HEK293 (cell line): ENCODE data around the gene CCDC167.
A peak's percentile ranks its signal among the peaks of the same experiment; 100 is the strongest.
"Not testable (repeated sequence)": the region's sequence is repeated elsewhere in the genome, so short reads cannot be mapped to it uniquely, and the experiment has no call there.

Source experiments
- CTCF ChIA-PET: fragments of 350-600 bp; formaldehyde crosslinking; extraction: SDS; loops from one replicate; lab custom pipeline; 2021; ENCODE audit warnings: antibody characterized with exemption; lab: Yijun Ruan, JAX
- POLR2A ChIA-PET: fragments of 300-600 bp; formaldehyde crosslinking; extraction: SDS; loops from one replicate; lab custom pipeline; 2020; ENCODE audit warnings: antibody characterized with exemption, inconsistent platforms; lab: Yijun Ruan, JAX
- H3K27ac ChIP-seq: fragments of 200-500 bp; sonication (Bioruptor generic); 2 replicates; pipeline ENCODE4 v1.5.1; 2014; ENCODE audit warnings: low read depth, low read length, control low read depth, inconsistent platforms; ENCODE audit errors: extremely low read depth
- H3K36me3 ChIP-seq, 2 experiments: fragments of 200-500 bp in 1 of 2; sonication (Bioruptor generic) in 1 of 2; 1 replicate in 1 of 2; 2 replicates in 1 of 2; pipeline ENCODE4 v1.5.1; 2014 to 2017; ENCODE audit warnings: inconsistent platforms in 2 of 2, low read length in 2 of 2; ENCODE audit not compliant: control insufficient read depth in 2 of 2, insufficient read depth in 1 of 2
- H3K4me1 ChIP-seq: fragments of 200-500 bp; sonication (Bioruptor generic); 2 replicates; pipeline ENCODE4 v1.5.1; 2014; ENCODE audit warnings: mild to moderate bottlenecking, low read length, inconsistent platforms; ENCODE audit not compliant: control insufficient read depth, insufficient read depth
- H3K4me3 ChIP-seq: 2 replicates; pipeline ENCODE4 v1.5.1; 2011; ENCODE audit warnings: low read depth, mild to moderate bottlenecking, control low read depth, low read length, moderate library complexity
- H3K9me3 ChIP-seq: fragments of 200-500 bp; sonication (Bioruptor generic); 2 replicates; pipeline ENCODE4 v1.5.1; 2014; ENCODE audit warnings: low read depth, low read length, inconsistent platforms; ENCODE audit not compliant: control insufficient read depth, insufficient read depth
- BCL11A ChIP-seq: fragments of 450-650 bp; formaldehyde crosslinking; IDR thresholded peaks from 2 replicates; pipeline ENCODE4 v1.5.1; 2016; ENCODE audit warnings: low read depth, missing biosample characterization, missing genetic modification characterization
- KLF9 ChIP-seq: fragments of 450-650 bp; formaldehyde crosslinking; IDR thresholded peaks from 2 replicates; pipeline ENCODE4 v1.5.1; 2016; ENCODE audit warnings: missing biosample characterization, missing genetic modification characterization, low read depth
- OSR2 ChIP-seq: fragments of 450-650 bp; formaldehyde crosslinking; IDR thresholded peaks from 2 replicates; pipeline ENCODE4 v1.5.1; 2016; ENCODE audit warnings: missing biosample characterization, missing genetic modification characterization
- SALL2 ChIP-seq: fragments of 450-650 bp; formaldehyde crosslinking; IDR thresholded peaks from 2 replicates; pipeline ENCODE4 v1.5.0; 2017; ENCODE audit warnings: missing biosample characterization, mild to moderate bottlenecking, missing genetic modification characterization, borderline replicate concordance
- SETDB1 ChIP-seq: IDR thresholded peaks from one replicate; pipeline ENCODE4 v1.6.1; 2017; ENCODE audit warnings: mild to moderate bottlenecking, low read length, moderate library complexity, mixed read lengths; ENCODE audit not compliant: insufficient read length
- SP2 ChIP-seq: fragments of 450-650 bp; formaldehyde crosslinking; IDR thresholded peaks from 2 replicates; pipeline ENCODE4 v1.5.1; 2016; ENCODE audit warnings: missing biosample characterization, missing genetic modification characterization
- SP7 ChIP-seq: fragments of 450-650 bp; formaldehyde crosslinking; IDR thresholded peaks from 2 replicates; pipeline ENCODE4 v1.5.1; 2016; ENCODE audit warnings: missing biosample characterization, missing genetic modification characterization
- ZBTB21 ChIP-seq: fragments of 450-650 bp; formaldehyde crosslinking; IDR thresholded peaks from 2 replicates; pipeline ENCODE4 v1.5.1; 2017; ENCODE audit warnings: missing biosample characterization, missing genetic modification characterization
- ZFHX2 ChIP-seq: fragments of 450-650 bp; formaldehyde crosslinking; conservative IDR thresholded peaks from 2 replicates; pipeline ENCODE4 v1.5.1; 2016; ENCODE audit warnings: missing biosample characterization, missing genetic modification characterization
- ZNF16 ChIP-seq: fragments of 450-650 bp; formaldehyde crosslinking; IDR thresholded peaks from 2 replicates; pipeline ENCODE4 v1.5.1; 2016; ENCODE audit warnings: low read depth, missing biosample characterization, missing genetic modification characterization
- ZNF324 ChIP-seq: fragments of 450-650 bp; formaldehyde crosslinking; IDR thresholded peaks from 2 replicates; pipeline ENCODE4 v1.5.1; 2016; ENCODE audit warnings: missing biosample characterization, missing genetic modification characterization
- ZNF623 ChIP-seq: fragments of 450-650 bp; formaldehyde crosslinking; IDR thresholded peaks from 2 replicates; pipeline ENCODE4 v1.5.1; 2016; ENCODE audit warnings: missing biosample characterization, missing genetic modification characterization
- ZNF629 ChIP-seq: fragments of 450-650 bp; formaldehyde crosslinking; IDR thresholded peaks from 2 replicates; pipeline ENCODE4 v1.5.1; 2017; ENCODE audit warnings: missing biosample characterization, missing genetic modification characterization
- ZSCAN4 ChIP-seq: fragments of 450-650 bp; formaldehyde crosslinking; IDR thresholded peaks from 2 replicates; pipeline ENCODE4 v1.5.1; 2017; ENCODE audit warnings: missing biosample characterization, missing genetic modification characterization
- TF ChIP-seq, protein P1 (sequence below): fragments of 450-650 bp; formaldehyde crosslinking; IDR thresholded peaks from 2 replicates; pipeline ENCODE4 v1.5.1; 2016; ENCODE audit warnings: missing biosample characterization, missing genetic modification characterization
- TF ChIP-seq, protein P2 (sequence below): fragments of 450-650 bp; formaldehyde crosslinking; IDR thresholded peaks from 2 replicates; pipeline ENCODE4 v1.5.1; 2017; ENCODE audit warnings: missing biosample characterization, missing genetic modification characterization

The CCDC167 gene

DNA sequence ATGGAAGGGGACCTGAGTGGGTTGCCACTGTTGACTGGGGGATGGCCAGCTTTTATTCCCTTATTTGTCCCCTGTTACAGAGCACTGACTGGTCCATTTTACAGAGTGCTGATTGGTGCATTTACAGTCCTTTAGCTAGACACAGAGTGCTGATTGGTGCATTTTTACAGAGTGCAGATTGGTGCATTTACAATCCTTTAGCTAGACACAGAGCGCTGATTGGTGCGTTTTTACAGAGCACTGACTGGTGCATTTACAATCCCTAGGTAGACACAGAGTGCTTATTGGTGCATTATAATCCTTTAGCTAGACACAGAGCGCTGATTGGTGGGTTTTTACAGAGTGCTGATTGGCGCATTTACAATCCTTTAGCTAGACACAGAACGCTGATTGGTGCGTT is 1.2 kb upstream of the CCDC167 start:
- not testable (repeated sequence) for H3K36me3 ChIP-seq, H3K4me1 ChIP-seq, H3K4me3 ChIP-seq, H3K27ac ChIP-seq, H3K9me3 ChIP-seq
- CTCF ChIA-PET, result interaction anchor here (0.8 kb wide), 1 partner anchor 10 kb away, joined by 3 read pairs; no protein-coding TSS in a partner anchor
- POLR2A ChIA-PET, result interaction anchor here (1.0 to 1.4 kb wide), 2 partner anchors 10 to 48 kb away, joined by 3 to 10 read pairs; no protein-coding TSS in a partner anchor
- peak; percentile 43 for TF ChIP-seq SP2

- Histone ChIP-seq H3K27ac (no peak overlapping the region; the same call in 1 of the 2 replicates), H3K4me3 (no peak overlapping the region), H3K36me3 (no peaks in the 10 kb centered on the region), H3K4me1 (no peaks in the 10 kb centered on the region), H3K9me3 (no peaks in the 10 kb centered on the region)
- TF ChIP-seq ZNF324 (tag by site-specific recombination), result 0 out of 2 replicates have a peak, but pooled peaks have one; percentile 7
- TF ChIP-seq ZNF623, result no peak
- ChIA-PET CTCF (interaction anchor here (0.6 to 1.1 kb wide), 3 partner anchors 9 to 108 kb away, joined by 3 to 4 read pairs (median 3); no protein-coding TSS in a partner anchor), POLR2A (interaction anchor here (1.3 to 1.4 kb wide), 2 partner anchors 9 to 67 kb away, joined by 5 to 10 read pairs; partner anchors contain the start of gene CMTR1)
These were observed 558 bp upstream of the CCDC167 start for GRCh38 chr6:37500294-37500608.

- H3K27ac ChIP-seq, result no peak overlapping the region
- H3K4me3 ChIP-seq, result no peak overlapping the region
- POLR2A ChIA-PET, result interaction anchor here (0.6 kb wide), 1 partner anchor 208 kb away, joined by 4 read pairs; no protein-coding TSS in a partner anchor
- no peaks in the 10 kb centered on the region for H3K4me1 ChIP-seq
- TF ChIP-seq ZSCAN4 (tag by site-specific recombination) (no peak), KLF9 (tag by site-specific recombination) (peak; percentile 20; the same call in 1 of the 2 replicates)
- H3K9me3 ChIP-seq, result no peaks in the 10 kb centered on the region
- CTCF ChIA-PET, result interaction anchor here (1.0 to 1.4 kb wide), 2 partner anchors 8 to 14 kb away, joined by 3 read pairs; no protein-coding TSS in a partner anchor
- no peaks in the 10 kb centered on the region for H3K36me3 ChIP-seq
These were observed 2.5 kb downstream of the CCDC167 start for GRCh38 chr6:37496951-37497885.

- peaks cover 1% of the 10 kb centered on the region; the same call in 1 of the 2 replicates for H3K4me1 ChIP-seq
- no peaks in the 10 kb centered on the region for H3K36me3 ChIP-seq
- no peaks in the 10 kb centered on the region for H3K9me3 ChIP-seq
- H3K4me3 ChIP-seq, result no peak overlapping the region
- no peak overlapping the region for H3K27ac ChIP-seq
- POLR2A ChIA-PET, result no interaction called here
- CTCF ChIA-PET, result interaction anchor here (1.0 to 1.4 kb wide), 3 partner anchors 10 to 47 kb away, joined by 3 to 5 read pairs (median 3); no protein-coding TSS in a partner anchor
- TF ChIP-seq ZFHX2 (tag by site-specific recombination) (peak; percentile 35; the same call in 1 of the 2 replicates), ZNF629 (peak; percentile 37; the same call in 1 of the 2 replicates), SP7 (no peak), ZBTB21 (tag by site-specific recombination) (no peak), OSR2 (tag by site-specific recombination) (peak; percentile 70), SALL2 (no peak), SETDB1 (no peak), BCL11A (peak; percentile 28; the same call in 1 of the 2 replicates), ZNF16 (no peak)
- TF ChIP-seq, protein P1, sequence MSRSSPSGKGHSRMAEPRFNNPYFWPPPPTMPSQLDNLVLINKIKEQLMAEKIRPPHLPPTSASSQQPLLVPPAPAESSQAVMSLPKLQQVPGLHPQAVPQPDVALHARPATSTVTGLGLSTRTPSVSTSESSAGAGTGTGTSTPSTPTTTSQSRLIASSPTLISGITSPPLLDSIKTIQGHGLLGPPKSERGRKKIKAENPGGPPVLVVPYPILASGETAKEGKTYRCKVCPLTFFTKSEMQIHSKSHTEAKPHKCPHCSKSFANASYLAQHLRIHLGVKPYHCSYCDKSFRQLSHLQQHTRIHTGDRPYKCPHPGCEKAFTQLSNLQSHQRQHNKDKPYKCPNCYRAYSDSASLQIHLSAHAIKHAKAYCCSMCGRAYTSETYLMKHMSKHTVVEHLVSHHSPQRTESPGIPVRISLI (tag by site-specific recombination), result no peak
- TF ChIP-seq, protein P2, sequence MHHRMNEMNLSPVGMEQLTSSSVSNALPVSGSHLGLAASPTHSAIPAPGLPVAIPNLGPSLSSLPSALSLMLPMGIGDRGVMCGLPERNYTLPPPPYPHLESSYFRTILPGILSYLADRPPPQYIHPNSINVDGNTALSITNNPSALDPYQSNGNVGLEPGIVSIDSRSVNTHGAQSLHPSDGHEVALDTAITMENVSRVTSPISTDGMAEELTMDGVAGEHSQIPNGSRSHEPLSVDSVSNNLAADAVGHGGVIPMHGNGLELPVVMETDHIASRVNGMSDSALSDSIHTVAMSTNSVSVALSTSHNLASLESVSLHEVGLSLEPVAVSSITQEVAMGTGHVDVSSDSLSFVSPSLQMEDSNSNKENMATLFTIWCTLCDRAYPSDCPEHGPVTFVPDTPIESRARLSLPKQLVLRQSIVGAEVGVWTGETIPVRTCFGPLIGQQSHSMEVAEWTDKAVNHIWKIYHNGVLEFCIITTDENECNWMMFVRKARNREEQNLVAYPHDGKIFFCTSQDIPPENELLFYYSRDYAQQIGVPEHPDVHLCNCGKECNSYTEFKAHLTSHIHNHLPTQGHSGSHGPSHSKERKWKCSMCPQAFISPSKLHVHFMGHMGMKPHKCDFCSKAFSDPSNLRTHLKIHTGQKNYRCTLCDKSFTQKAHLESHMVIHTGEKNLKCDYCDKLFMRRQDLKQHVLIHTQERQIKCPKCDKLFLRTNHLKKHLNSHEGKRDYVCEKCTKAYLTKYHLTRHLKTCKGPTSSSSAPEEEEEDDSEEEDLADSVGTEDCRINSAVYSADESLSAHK (tag by site-specific recombination), result 0 out of 2 replicates have a peak, but pooled peaks have one; percentile 17
These were observed 4.3 kb downstream of the CCDC167 start for GRCh38 chr6:37495244-37495934.
